GM12878 (cell line): Measurements from ENCODE around the gene RTP3. TPM values are rescaled to one million over a fixed set of nuclear protein-coding genes. Genes with fewer than 3 reads are reported as not detected.
A peak's percentile ranks its signal among the peaks of the same experiment; 100 is the strongest.

ENCODE experiments used
- ATAC-seq: fragments of 200-7000 bp; cut with Tn5 transposase; 3 replicates; pipeline ENCODE4 v1.9.1; 2020; ENCODE audit warnings: mild to moderate bottlenecking, moderate library complexity
- BruUV-seq: library from RNA; stranded (reverse); fragments of 400-500 nt; replicated peaks from 2 replicates; lab custom pipeline; 2021; lab: Mats Ljungman, UMichigan
- CTCF ChIA-PET: fragments of 300-600 bp; sonication (Branson Sonifier 250); formaldehyde crosslinking; extraction: SDS; loops from one replicate; lab custom pipeline; 2021; ENCODE audit warnings: inconsistent platforms; lab: Yijun Ruan, JAX
- POLR2A ChIA-PET: fragments of 350-600 bp; formaldehyde crosslinking; extraction: SDS; loops from one replicate; lab custom pipeline; 2021; ENCODE audit warnings: inconsistent platforms; lab: Charles Lee
- RAD21 ChIA-PET: fragments of 300-600 bp; sonication (Branson Sonifier 250); formaldehyde crosslinking; loops from one replicate; lab custom pipeline; 2023; ENCODE audit warnings: antibody characterized with exemption; ENCODE audit not compliant: unreplicated experiment; lab: Charles Lee
- SMC1A ChIA-PET: fragments of 300-600 bp; sonication (Branson Sonifier 250); formaldehyde crosslinking; loops from one replicate; lab custom pipeline; 2023; ENCODE audit not compliant: unreplicated experiment, uncharacterized antibody; lab: Charles Lee
- DNase-seq: peaks from one replicate; pipeline ENCODE4 v3.0.0-alpha.2; 2011; ENCODE audit warnings: low read depth, low spot score
- FAIRE-seq: peaks from 3 replicates; lab custom pipeline; 2011; peaks lifted over from hg19 to GRCh38; lab: Jason Lieb, UNC
- H2AFZ ChIP-seq: 2 replicates; pipeline ENCODE4 v1.6.0; 2011; ENCODE audit warnings: low read depth, low read length, control low read depth; ENCODE audit not compliant: control insufficient read depth
- H3K27ac ChIP-seq: 2 replicates; pipeline ENCODE4 v1.5.1; 2011; ENCODE audit warnings: control low read depth; ENCODE audit not compliant: control insufficient read depth, insufficient read depth
- H3K27me3 ChIP-seq, 2 experiments: replicated peaks in 1 of 2; 2 replicates each; pipeline versions ENCODE4 v1.6.0 to v1.6.1; 2011; ENCODE audit warnings: low read length in 1 of 2; ENCODE audit not compliant: control insufficient read depth in 2 of 2, insufficient read depth in 2 of 2
- H3K36me3 ChIP-seq, 2 experiments: 2 replicates each; pipeline ENCODE4 v1.5.1; 2011; ENCODE audit warnings: low read length in 1 of 2; ENCODE audit not compliant: control insufficient read depth in 2 of 2, insufficient read depth in 2 of 2
- H3K4me1 ChIP-seq: 2 replicates; pipeline ENCODE4 v1.6.1; 2011; ENCODE audit warnings: mild to moderate bottlenecking, low read length, moderate library complexity, mixed read lengths; ENCODE audit not compliant: control insufficient read depth, insufficient read depth
- H3K4me2 ChIP-seq: 2 replicates; pipeline ENCODE4 v1.6.0; 2011; ENCODE audit warnings: control low read depth; ENCODE audit not compliant: control insufficient read depth, insufficient read depth
- H3K4me3 ChIP-seq: fragments of 200-600 bp; sonication (generic); 2 replicates; pipeline ENCODE4 v1.5.1; 2016
- H3K79me2 ChIP-seq: 2 replicates; pipeline ENCODE4 v1.6.0; 2011; ENCODE audit warnings: low read length; ENCODE audit not compliant: control insufficient read depth, insufficient read depth
- H3K9ac ChIP-seq: 2 replicates; pipeline ENCODE4 v1.8.0; 2011; ENCODE audit warnings: low read length, control low read depth, mixed read lengths; ENCODE audit not compliant: control insufficient read depth, insufficient read depth
- H3K9me3 ChIP-seq: replicated peaks from 3 replicates; pipeline ENCODE4 v1.5.1; 2011; ENCODE audit warnings: mild to moderate bottlenecking, low read length; ENCODE audit not compliant: control insufficient read depth, insufficient read depth
- H4K20me1 ChIP-seq: 2 replicates; pipeline ENCODE4 v1.6.0; 2011; ENCODE audit not compliant: control insufficient read depth, insufficient read depth
- ATF7 ChIP-seq: fragments of 450-650 bp; IDR thresholded peaks from 2 replicates; pipeline ENCODE4 v1.6.1; 2016; ENCODE audit warnings: low read depth, mild to moderate bottlenecking
- CREB1 ChIP-seq: IDR thresholded peaks from 2 replicates; pipeline ENCODE4 v1.6.1; 2012; ENCODE audit warnings: low read depth, mild to moderate bottlenecking, inconsistent platforms
- CTCF ChIP-seq, 3 experiments: IDR thresholded peaks in 2 of 3; conservative IDR thresholded peaks in 1 of 3; 2 replicates each; pipeline ENCODE4 v1.5.1; 2011; ENCODE audit warnings: low read depth in 3 of 3, low read length in 3 of 3, mild to moderate bottlenecking in 3 of 3, control low read depth in 2 of 3, moderate library complexity in 2 of 3, inconsistent platforms in 1 of 3, mixed read lengths in 1 of 3; ENCODE audit not compliant: control insufficient read depth in 2 of 3, insufficient read depth in 1 of 3; ENCODE audit errors: extremely low read depth in 1 of 3
- FOXM1 ChIP-seq: IDR thresholded peaks from 2 replicates; pipeline ENCODE4 v1.6.1; 2012; ENCODE audit warnings: low read depth, mild to moderate bottlenecking, inconsistent platforms, low read length, moderate library complexity
- WGBS: methylation state at CpG from one replicate; pipeline ENCODE4 v1.1.6; 2016; ENCODE audit warnings: low lambda C conversion rate; ENCODE audit not compliant: insufficient replicate concordance, insufficient coverage; ENCODE audit errors: missing lambda C conversion rate; 5-methylcytosine and 5-hydroxymethylcytosine counted together
- in situ Hi-C: fragments of 300-500 bp; cut with MboI; formaldehyde crosslinking; loops from 9 replicates; pipeline ENCODE4 v1.14.3; 2018; ENCODE audit warnings: mixed read lengths
- intact Hi-C: fragments of 100-400 bp; cut with micrococcal nuclease; formaldehyde crosslinking; loops from one replicate; pipeline ENCODE4 v1.14.2; 2022; ENCODE audit not compliant: unreplicated experiment
- polyA plus RNA-seq, 11 experiments: library from polyadenylated mRNA; depleted of rRNA in 4 of 11; unstranded in 6 of 11; stranded (reverse) in 5 of 11; fragments of >200 nt; fragmentation: Nextera tagmentation in 4 of 11; fragmentation: Illumina TruSeq in 1 of 11; extraction: Ambion mirVana in 4 of 11; extraction: Trizol in 1 of 11; gene quantifications; 1 replicate in 1 of 11; 2 replicates in 10 of 11; pipeline versions ENCODE4 v1.2.1 to v1.2.3, GENCODE V29; 2011 to 2016; ENCODE audit warnings: inconsistent platforms in 2 of 11, missing spikeins in 2 of 11, low read depth in 1 of 11
- total RNA-seq, 4 experiments: library from RNA; depleted of rRNA in 3 of 4; stranded (reverse); fragments of >200 nt in 3 of 4; fragmentation: Illumina TruSeq in 1 of 4; extraction: Trizol in 1 of 4; gene quantifications; 2 replicates each; pipeline versions ENCODE4 v1.2.1 to v1.2.3, GENCODE V29; 2013 to 2021

RTP3 gene
- total and polyA plus RNA-seq, 10 of the 15 experiments (the other 5 are each of a cell fraction or from before 2014, with no cell fraction given) = 0.06 TPM; not detected in 9

DNA sequence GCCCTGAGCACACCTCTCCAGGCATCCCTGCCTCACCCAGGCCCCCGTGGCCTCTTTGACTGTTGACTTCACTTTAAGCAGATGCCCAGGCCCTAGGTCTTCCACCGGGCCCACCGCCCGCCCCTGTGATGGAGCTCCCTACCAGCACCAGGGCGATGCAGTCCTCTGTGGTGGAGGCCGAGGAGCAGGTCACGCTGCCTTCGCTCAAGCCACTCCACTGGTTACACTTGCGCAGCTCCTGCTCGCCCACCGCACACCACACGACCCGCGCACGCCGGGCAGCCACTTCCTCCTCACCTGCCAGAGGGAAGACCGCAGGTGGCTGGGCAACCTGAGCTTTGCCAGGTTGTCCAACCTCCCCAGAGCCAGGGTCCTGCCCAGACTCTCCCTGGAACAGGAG lies 49.1 kb upstream of the RTP3 start:
- H3K4me1 ChIP-seq = no peaks in the 10 kb centered on the region
- intact Hi-C loops (no loop called here), in situ Hi-C loops (no loop called here)
- H3K4me3 ChIP-seq = no peak overlapping the region
- ChIA-PET CTCF (interaction anchor here (0.9 to 2.0 kb wide), 5 partner anchors 10 to 78 kb away, joined by 3 to 11 read pairs (median 3); partner anchors contain the start of gene CCR5), RAD21 (no interaction called here), POLR2A (no interaction called here)
- TF ChIP-seq FOXM1 = no peak
- TF ChIP-seq, all 136 proteins: peak for 0
- H3K36me3 ChIP-seq = no peaks in the 10 kb centered on the region
- WGBS = 63% methylated on average over 17 of the region's 17 CpGs
- no peak overlapping the region for H3K9ac ChIP-seq
- SMC1A ChIA-PET = no interaction called here
- no peaks in the 10 kb centered on the region for H3K9me3 ChIP-seq
- H3K4me2 ChIP-seq = no peak overlapping the region
- DNase-seq (no peak), FAIRE-seq (no peak), ATAC-seq (no peak)
- no peak overlapping the region for H3K27ac ChIP-seq
- H3K79me2 ChIP-seq = no peaks in the 10 kb centered on the region
- peaks cover 2 to 6% of the 10 kb centered on the region in 2 experiments; a peak in 2 of 4 replicates for H3K27me3 ChIP-seq
- H2AFZ ChIP-seq = no peak overlapping the region
- BruUV-seq = no TSS peak
- no peaks in the 10 kb centered on the region for H4K20me1 ChIP-seq

GRCh38 chr3:46449755-46450552 lies 47.8 kb upstream of the RTP3 start:
- ChIA-PET SMC1A (interaction anchor here (1.0 kb wide), 1 partner anchor 373 kb away, joined by 3 read pairs; no protein-coding TSS in a partner anchor), RAD21 (interaction anchor here (1.2 kb wide), 1 partner anchor 39 kb away, joined by 5 read pairs; no protein-coding TSS in a partner anchor), POLR2A (no interaction called here), CTCF (interaction anchor here (0.7 to 2.0 kb wide), 13 partner anchors 8 to 194 kb away, joined by 3 to 11 read pairs (median 4); no protein-coding TSS in a partner anchor)
- FAIRE-seq = peak; percentile 23
- Histone ChIP-seq H3K9me3 (no peaks in the 10 kb centered on the region), H3K9ac (no peak overlapping the region), H3K4me1 (no peaks in the 10 kb centered on the region), H3K4me2 (no peak overlapping the region), H4K20me1 (no peaks in the 10 kb centered on the region), H3K36me3 (no peaks in the 10 kb centered on the region), H3K27ac (no peak overlapping the region), H2AFZ (no peak overlapping the region), H3K4me3 (no peak overlapping the region), H3K79me2 (no peaks in the 10 kb centered on the region), H3K27me3 (peaks cover 2 to 6% of the 10 kb centered on the region in 2 experiments; a peak in 2 of 4 replicates)
- intact Hi-C loops (no loop called here), in situ Hi-C loops (no loop called here)
- no peak for DNase-seq
- 33% methylated on average over 14 of the region's 14 CpGs for WGBS
- ATAC-seq = 0 out of 3 replicates have a peak, but pooled peaks have one; percentile 41
- BruUV-seq = no TSS peak
- no peak for TF ChIP-seq CREB1
- TF ChIP-seq CTCF (IDR thresholded peaks at IDR 0.05 in 2 of 3, conservative IDR thresholded peaks at IDR 0.05 in 1 of 3; ENCODE audit: control insufficient read depth in 2 of 3, extremely low read depth in 1 of 3, insufficient read depth in 1 of 3, low read depth in 3 of 3, low read length in 3 of 3) = peak; percentile 31 to 66 (median 63)
- no peak for TF ChIP-seq ATF7
